NCI-H526 (cell line): ENCODE results near the gene ZRSR2.
"Not testable (repeated sequence)": the region's sequence is repeated elsewhere in the genome, so short reads cannot be mapped to it uniquely, and the experiment has no call there.

ENCODE experiments used
- DNase-seq, 2 experiments: peaks; one replicate each; lab custom pipeline; 2025; lab: John Stamatoyannopoulos, UW

ZRSR2 gene

GRCh38 chrX:15804563-15804962 is 14.3 kb downstream of the ZRSR2 start:
- no peak for DNase-seq

GRCh38 chrX:15808254-15808653 is 18.0 kb downstream of the ZRSR2 start:
- no peak for DNase-seq

GRCh38 chrX:15812192-15812938 is 22.1 kb downstream of the ZRSR2 start:
- DNase-seq: no peak

GRCh38 chrX:15813416-15813815 is 23.1 kb downstream of the ZRSR2 start:
- DNase-seq: no peak

- no peak for DNase-seq
These were observed 24.6 kb downstream of the ZRSR2 start for GRCh38 chrX:15814771-15815365.

- peak; percentile 11 to 54 for DNase-seq
These were observed 25.6 kb downstream of the ZRSR2 start for GRCh38 chrX:15815779-15816437.

GRCh38 chrX:15816438-15816809 is 26.1 kb downstream of the ZRSR2 start:
- no peak for DNase-seq

- no peak for DNase-seq
These were observed 26.6 kb downstream of the ZRSR2 start for GRCh38 chrX:15816886-15817285.

GRCh38 chrX:15820106-15821073 is 30.1 kb downstream of the ZRSR2 start:
- DNase-seq: no peak

GRCh38 chrX:15822922-15823321 is 32.6 kb downstream of the ZRSR2 start:
- no peak for DNase-seq

- DNase-seq: no peak
These were observed 35.7 kb downstream of the ZRSR2 start for GRCh38 chrX:15825936-15826335.

- no peak for DNase-seq
These were observed 38.9 kb downstream of the ZRSR2 start for GRCh38 chrX:15829217-15829616.

- DNase-seq: not testable (repeated sequence)
These were observed 41.1 kb downstream of the ZRSR2 start for GRCh38 chrX:15831347-15831746.

GRCh38 chrX:15834053-15834452 is 43.8 kb downstream of the ZRSR2 start:
- DNase-seq: no peak

- DNase-seq: no peak
These were observed 44.7 kb downstream of the ZRSR2 start for GRCh38 chrX:15834827-15835595.

GRCh38 chrX:15838017-15838416 is 47.7 kb downstream of the ZRSR2 start:
- DNase-seq: no peak

- DNase-seq: no peak
These were observed 51.7 kb downstream of the ZRSR2 start for GRCh38 chrX:15841853-15842516.

GRCh38 chrX:15843960-15844359 is 53.7 kb downstream of the ZRSR2 start:
- DNase-seq: no peak

GRCh38 chrX:15848576-15848975 is 58.3 kb downstream of the ZRSR2 start:
- DNase-seq: peak in 1 of 2 experiments; percentile 35

GRCh38 chrX:15849555-15849954 is 59.3 kb downstream of the ZRSR2 start:
- DNase-seq: peak; percentile 48 to 73
